SK-N-SH (cell line): ENCODE measurements around the gene CCDC60. TPM values are rescaled to one million over a fixed set of nuclear protein-coding genes. Genes with fewer than 3 reads are reported as not detected.

ENCODE experiments used
- CTCF ChIA-PET: fragments of 300-600, 350-600 bp; formaldehyde crosslinking; extraction: SDS; loops from one replicate; lab custom pipeline; 2021; lab: Yijun Ruan, JAX
- POLR2A ChIA-PET: fragments of 350-600 bp; sonication (Branson Sonifier 250); formaldehyde crosslinking; extraction: SDS; loops from one replicate; lab custom pipeline; 2020; ENCODE audit warnings: antibody characterized with exemption, inconsistent platforms; lab: Yijun Ruan, JAX
- DNase-seq: peaks from one replicate; pipeline ENCODE4 v3.0.0; 2012
- H2AFZ ChIP-seq: fragments of 200-600 bp; sonication (generic); 2 replicates; pipeline ENCODE4 v1.8.1; 2016; ENCODE audit warnings: antibody characterized with exemption, mild to moderate bottlenecking, low read depth
- H3F3A ChIP-seq: fragments of 200-600 bp; sonication (generic); replicated peaks from 2 replicates; pipeline ENCODE3; 2016; ENCODE audit warnings: antibody characterized with exemption, mild to moderate bottlenecking; ENCODE audit not compliant: insufficient read depth
- H3K27ac ChIP-seq, 2 experiments: fragments of 200-500 bp in 1 of 2; fragments of 200-600 bp in 1 of 2; sonication (Bioruptor generic) in 1 of 2; sonication (generic), shearing (Covaris generic) in 1 of 2; 2 replicates each; pipeline versions ENCODE4 v1.5.1 to v1.6.1; 2014 to 2016; ENCODE audit warnings: low read depth in 2 of 2, inconsistent platforms in 1 of 2, low read length in 1 of 2, mild to moderate bottlenecking in 1 of 2, mixed read lengths in 1 of 2
- H3K27me3 ChIP-seq: fragments of 200-600 bp; sonication (generic), shearing (Covaris generic); 2 replicates; pipeline ENCODE4 v1.6.1; 2016; ENCODE audit warnings: mixed run types; ENCODE audit not compliant: insufficient read depth
- H3K36me3 ChIP-seq, 2 experiments: fragments of 200-500 bp in 1 of 2; fragments of 200-600 bp in 1 of 2; sonication (Bioruptor generic) in 1 of 2; sonication (generic) in 1 of 2; replicated peaks in 1 of 2; 2 replicates each; pipeline versions ENCODE3 to v1.5.1; 2014 to 2016; ENCODE audit warnings: low read length in 1 of 2, mild to moderate bottlenecking in 1 of 2; ENCODE audit not compliant: insufficient read depth in 2 of 2, control insufficient read depth in 1 of 2
- H3K4me1 ChIP-seq, 2 experiments: fragments of 200-500 bp in 1 of 2; fragments of 200-600 bp in 1 of 2; sonication (Bioruptor generic) in 1 of 2; sonication (generic), shearing (Covaris generic) in 1 of 2; 2 replicates each; pipeline versions ENCODE4 v1.5.1 to v1.6.1; 2014 to 2016; ENCODE audit warnings: low read depth in 1 of 2, low read length in 1 of 2, mixed run types in 1 of 2; ENCODE audit not compliant: insufficient read depth in 2 of 2, control insufficient read depth in 1 of 2
- H3K4me2 ChIP-seq: fragments of 200-600 bp; sonication (generic), shearing (Covaris generic); 2 replicates; pipeline ENCODE4 v1.6.1; 2017; ENCODE audit warnings: mixed run types
- H3K4me3 ChIP-seq, 2 experiments: fragments of 200-500 bp in 1 of 2; fragments of 200-600 bp in 1 of 2; sonication (Bioruptor generic) in 1 of 2; sonication (generic), shearing (Covaris generic) in 1 of 2; 2 replicates each; pipeline versions ENCODE4 v1.5.1 to v1.8.1; 2014 to 2016; ENCODE audit warnings: low read depth in 2 of 2, inconsistent platforms in 1 of 2, low read length in 1 of 2, mild to moderate bottlenecking in 1 of 2, mixed read lengths in 1 of 2, moderate library complexity in 1 of 2
- H3K79me2 ChIP-seq: fragments of 200-600 bp; sonication (generic); 2 replicates; pipeline ENCODE4 v1.8.1; 2017; ENCODE audit warnings: mild to moderate bottlenecking; ENCODE audit not compliant: insufficient read depth
- H3K9ac ChIP-seq: fragments of 200-600 bp; sonication (generic); 2 replicates; pipeline ENCODE4 v1.6.1; 2017; ENCODE audit warnings: mixed run types
- H3K9me2 ChIP-seq: fragments of 200-600 bp; sonication (generic); 2 replicates; pipeline ENCODE4 v1.6.1; 2017; ENCODE audit warnings: mixed run types
- H3K9me3 ChIP-seq: fragments of 200-600 bp; sonication (generic); 2 replicates; pipeline ENCODE4 v1.6.1; 2017; ENCODE audit warnings: mixed run types, mild to moderate bottlenecking, moderate library complexity
- H4K20me1 ChIP-seq: fragments of 200-600 bp; sonication (generic); 2 replicates; pipeline ENCODE4 v1.6.1; 2017; ENCODE audit warnings: mild to moderate bottlenecking, mixed run types; ENCODE audit not compliant: insufficient read depth
- CHD2 ChIP-seq: fragments of 150-350 bp; IDR thresholded peaks from 2 replicates; pipeline ENCODE4 v1.6.1; 2018; ENCODE audit warnings: low read length; ENCODE audit not compliant: partially characterized antibody
- CTCF ChIP-seq: fragments of 200-600 bp; sonication (generic); IDR thresholded peaks from 2 replicates; pipeline ENCODE4 v1.6.1; 2017; ENCODE audit warnings: antibody characterized with exemption, mild to moderate bottlenecking, moderate library complexity
- EP300 ChIP-seq, 2 experiments: IDR thresholded peaks; 2 replicates each; pipeline versions ENCODE4 v1.4.0 to v1.6.1; 2012; ENCODE audit warnings: borderline replicate concordance in 1 of 2, low read depth in 1 of 2, low read length in 1 of 2
- EZH2phosphoT487 ChIP-seq: fragments of 200-600 bp; sonication (generic); IDR thresholded peaks from 2 replicates; pipeline ENCODE4 v1.6.1; 2017; ENCODE audit warnings: low read depth, mixed run types, mild to moderate bottlenecking, antibody characterized with exemption, moderate library complexity, borderline replicate concordance
- FOSL2 ChIP-seq: IDR thresholded peaks from 2 replicates; pipeline ENCODE4 v1.4.0; 2012; ENCODE audit warnings: low read depth, mild to moderate bottlenecking, moderate library complexity, borderline replicate concordance
- GABPA ChIP-seq: IDR thresholded peaks from 2 replicates; pipeline ENCODE4 v1.4.0; 2012; ENCODE audit warnings: low read depth, mild to moderate bottlenecking
- GATA2 ChIP-seq: sonication (generic); formaldehyde crosslinking; IDR thresholded peaks from 2 replicates; pipeline ENCODE4 v1.5.0; 2020; ENCODE audit warnings: mild to moderate bottlenecking, missing genetic modification reagents
- IRF3 ChIP-seq: fragments of 150-350 bp; IDR thresholded peaks from 2 replicates; pipeline ENCODE4 v1.6.1; 2016; ENCODE audit warnings: mild to moderate bottlenecking, low read depth, low read length
- JUND ChIP-seq: IDR thresholded peaks from 2 replicates; pipeline ENCODE4 v1.4.0; 2012
- MAX ChIP-seq: IDR thresholded peaks from 2 replicates; pipeline ENCODE4 v1.4.0; 2012; ENCODE audit warnings: low read depth
- MEF2A ChIP-seq: IDR thresholded peaks from 2 replicates; pipeline ENCODE4 v1.4.0; 2012; ENCODE audit warnings: low read depth, borderline replicate concordance
- PBX3 ChIP-seq: IDR thresholded peaks from 2 replicates; pipeline ENCODE4; 2012
- RAD21 ChIP-seq: IDR thresholded peaks from 2 replicates; pipeline ENCODE4 v1.6.1; 2012; ENCODE audit warnings: mild to moderate bottlenecking, low read length
- REST ChIP-seq: IDR thresholded peaks from 2 replicates; pipeline ENCODE4 v1.6.1; 2012; ENCODE audit warnings: mild to moderate bottlenecking, low read depth, low read length, moderate library complexity
- RFX5 ChIP-seq: IDR thresholded peaks from 2 replicates; pipeline ENCODE4 v1.6.1; 2012; ENCODE audit warnings: mild to moderate bottlenecking, improper control_type of control experiment, low read length
- TEAD4 ChIP-seq: IDR thresholded peaks from 2 replicates; pipeline ENCODE4 v1.4.0; 2012; ENCODE audit warnings: mild to moderate bottlenecking, borderline replicate concordance; ENCODE audit not compliant: insufficient read depth
- USF1 ChIP-seq: IDR thresholded peaks from 2 replicates; pipeline ENCODE4 v1.4.0; 2012; ENCODE audit warnings: low read depth, borderline replicate concordance
- WGBS: methylation state at CpG from one replicate; pipeline ENCODE4 v1.1.6; 2017; ENCODE audit warnings: low lambda C conversion rate; 5-methylcytosine and 5-hydroxymethylcytosine counted together
- polyA plus RNA-seq, 3 experiments: library from polyadenylated mRNA; depleted of rRNA; stranded (reverse); fragments of >200 nt; gene quantifications; 2 replicates each; pipeline ENCODE4 v1.2.3, GENCODE V29; 2012

The CCDC60 gene
- polyA plus RNA-seq, 1 of the 3 experiments (the other 2 are of a cell fraction), result not detected

- Histone ChIP-seq H3K4me3 (no peak overlapping the region), H3K9ac (no peak overlapping the region), H3K79me2 (no peaks in the 10 kb centered on the region), H3K9me3 (no peaks in the 10 kb centered on the region), H2AFZ (no peak overlapping the region), H3F3A (no peaks in the 10 kb centered on the region), H4K20me1 (no peaks in the 10 kb centered on the region), H3K9me2 (no peaks in the 10 kb centered on the region), H3K4me1 (no peaks in the 10 kb centered on the region), H3K27ac (no peak overlapping the region), H3K36me3 (no peaks in the 10 kb centered on the region), H3K4me2 (no peak overlapping the region), H3K27me3 (no peaks in the 10 kb centered on the region)
- no peak for TF ChIP-seq RAD21
- TF ChIP-seq EP300 (IDR thresholded peaks at IDR 0.05; ENCODE audit: borderline replicate concordance in 1 of 2, low read depth in 1 of 2, low read length in 1 of 2), result no peak
- POLR2A ChIA-PET, result no interaction called here
- WGBS, result 77% methylated on average over 3 of the region's 3 CpGs
- no peak for DNase-seq
- CTCF ChIA-PET, result no interaction called here
Measured at GRCh38 chr12:119456824-119457223, 122.3 kb downstream of the CCDC60 start.

GRCh38 chr12:119457271-119457670 is 122.7 kb downstream of the CCDC60 start:
- Histone ChIP-seq H3F3A (no peaks in the 10 kb centered on the region), H3K9ac (no peak overlapping the region), H3K9me2 (no peaks in the 10 kb centered on the region), H3K4me2 (no peak overlapping the region), H3K27ac (no peak overlapping the region), H3K79me2 (no peaks in the 10 kb centered on the region), H4K20me1 (no peaks in the 10 kb centered on the region), H3K4me1 (no peaks in the 10 kb centered on the region), H3K4me3 (no peak overlapping the region), H2AFZ (no peak overlapping the region), H3K36me3 (no peaks in the 10 kb centered on the region), H3K27me3 (no peaks in the 10 kb centered on the region), H3K9me3 (no peaks in the 10 kb centered on the region)
- TF ChIP-seq TEAD4, result no peak
- TF ChIP-seq RFX5, result no peak
- no peak for TF ChIP-seq JUND
- TF ChIP-seq GABPA, result no peak
- TF ChIP-seq EZH2phosphoT487, result no peak
- TF ChIP-seq CTCF, result no peak
- no peak for TF ChIP-seq RAD21
- no peak for TF ChIP-seq PBX3
- no peak for TF ChIP-seq REST
- no peak for TF ChIP-seq USF1
- no peak for TF ChIP-seq FOSL2
- TF ChIP-seq MEF2A, result no peak
- TF ChIP-seq MAX, result no peak
- TF ChIP-seq GATA2 (CRISPR knock-in tag), result no peak
- TF ChIP-seq IRF3, result no peak
- no peak for TF ChIP-seq CHD2
- DNase-seq, result no peak
- CTCF ChIA-PET, result no interaction called here
- WGBS, result 59% methylated on average over 2 of the region's 2 CpGs
- POLR2A ChIA-PET, result no interaction called here
